Colonic mucosa (tissue), 4 donors: ENCODE measurements around the gene PTGDR. TPM values are rescaled to one million over a fixed set of nuclear protein-coding genes. Genes with fewer than 3 reads are reported as not detected.
A peak's percentile ranks its signal among the peaks of the same experiment; 100 is the strongest.

Experiments
- DNase-seq: peaks from one replicate; pipeline ENCODE4 v3.0.0-alpha.2; 2020
- H3K27ac ChIP-seq: fragments of 200-600 bp; one replicate; pipeline ENCODE4 v1.8.0; 2021
- H3K27me3 ChIP-seq: fragments of 200-600 bp; one replicate; pipeline ENCODE4 v1.8.0; 2021
- H3K36me3 ChIP-seq: fragments of 200-600 bp; one replicate; pipeline ENCODE4 v1.8.0; 2021
- H3K4me1 ChIP-seq: fragments of 200-600 bp; one replicate; pipeline ENCODE4 v1.8.0; 2021; ENCODE audit warnings: mild to moderate bottlenecking
- H3K4me3 ChIP-seq: fragments of 200-600 bp; one replicate; pipeline ENCODE4 v1.8.0; 2021
- H3K9ac ChIP-seq, 2 donors: one replicate each; pipeline ENCODE4 v1.7.0; 2013; ENCODE audit warnings: control low read depth in 2 of 2, low read depth in 2 of 2, low read length in 2 of 2
- H3K9me3 ChIP-seq: fragments of 200-600 bp; one replicate; pipeline ENCODE4 v1.8.0; 2021
- CTCF ChIP-seq: fragments of 200-600 bp; IDR thresholded peaks from one replicate; pipeline ENCODE4 v1.8.0; 2022; ENCODE audit warnings: antibody characterized with exemption, mild to moderate bottlenecking
- intact Hi-C: fragments of 100-400 bp; cut with DNase I; formaldehyde crosslinking; loops from one replicate; pipeline ENCODE4 v1.14.1; 2022
- total RNA-seq, 2 donors: library from RNA; stranded (reverse); fragmentation: NEBNext Ultra II Directional in 1 of 2; extraction: Animal tissue kit (Norgen Biotek cat#: 25700) in 1 of 2; gene quantifications; one replicate each; pipeline ENCODE4 v1.2.1, GENCODE V29; 2021
- donor health status: healthy.
- donor health status: DM: no; HTN: no; CAD: no.
- donor health status: DM: no; HTN: no; CAD: no.

Gene PTGDR
- total RNA-seq, 2 donors from 2014 or later, result 14.4 to 32.3 TPM

DNA sequence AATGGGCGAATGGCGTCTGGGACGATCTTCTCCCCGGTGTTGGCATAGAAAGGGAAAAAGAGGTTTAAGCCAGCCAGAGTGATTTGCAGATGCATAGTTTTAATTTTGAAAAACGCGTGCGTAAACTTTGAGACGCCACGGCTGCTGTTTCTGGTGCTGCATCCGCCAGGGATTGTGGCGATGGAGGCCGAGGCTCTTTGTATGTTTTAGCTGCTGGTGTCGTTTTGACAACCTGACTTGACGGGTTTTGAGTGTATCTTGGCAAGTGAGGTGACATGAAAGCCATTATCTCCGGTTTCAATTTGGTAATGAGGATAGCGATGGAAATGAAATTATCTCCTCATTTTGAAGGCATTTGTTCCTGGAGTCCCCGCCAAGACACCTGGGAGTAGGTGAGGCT, 1.6 kb downstream of the PTGDR start:
- Histone ChIP-seq H3K27ac (peak overlapping the region; percentile 43), H3K4me1 (no peaks in the 10 kb centered on the region)

DNA sequence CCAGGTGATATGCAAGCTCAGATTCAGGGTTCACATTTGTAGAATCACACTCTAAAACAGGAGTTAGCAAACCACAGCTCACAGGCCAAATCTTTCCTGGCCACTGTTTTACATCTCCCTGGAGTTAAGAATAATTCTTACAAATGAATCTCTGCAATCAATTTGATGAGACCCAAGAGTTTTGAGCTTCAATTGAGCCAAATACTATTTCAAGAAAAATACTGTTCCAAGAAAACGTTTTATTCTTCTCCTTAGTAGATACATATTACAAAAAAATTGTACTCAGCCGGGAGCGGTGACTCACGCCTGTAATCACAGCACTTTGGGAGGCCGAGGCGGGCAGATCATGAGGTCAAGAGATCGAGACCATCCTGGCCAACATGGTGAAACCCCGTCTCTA, 2.5 kb downstream of the PTGDR start:
- Histone ChIP-seq H3K9me3 (no peaks in the 10 kb centered on the region), H3K9ac (peak overlapping the region in 1 of 2 donors; percentile 72), H3K27ac (no peak overlapping the region), H3K27me3 (peaks cover 8% of the 10 kb centered on the region), H3K36me3 (no peaks in the 10 kb centered on the region), H3K4me3 (no peak overlapping the region), H3K4me1 (no peaks in the 10 kb centered on the region)
- intact Hi-C loops, result loop anchor here (5.0 to 10.0 kb wide), 2 partner anchors 125 to 273 kb away; no protein-coding TSS in a partner anchor
- DNase-seq, result no peak
- no peak for TF ChIP-seq CTCF

More for the DNA sequence above, 1.6 kb downstream of the PTGDR start:
- peak overlapping the region in 1 of 2 donors; percentile 72 for H3K9ac ChIP-seq
- intact Hi-C loops, result no loop called here
- no peaks in the 10 kb centered on the region for H3K36me3 ChIP-seq
- H3K4me3 ChIP-seq, result peak overlapping the region; percentile 64
- TF ChIP-seq CTCF, result no peak
- DNase-seq, result peak; percentile 38
- no peaks in the 10 kb centered on the region for H3K9me3 ChIP-seq
- peaks cover 8% of the 10 kb centered on the region for H3K27me3 ChIP-seq

GRCh38 chr14:52271538-52271937, 4.0 kb downstream of the PTGDR start:
- Histone ChIP-seq H3K9ac (peak overlapping the region in 1 of 2 donors; percentile 1), H3K27ac (no peak overlapping the region), H3K9me3 (no peaks in the 10 kb centered on the region), H3K36me3 (no peaks in the 10 kb centered on the region), H3K4me3 (no peak overlapping the region), H3K4me1 (no peaks in the 10 kb centered on the region), H3K27me3 (peaks cover 8% of the 10 kb centered on the region)
- DNase-seq, result no peak
- TF ChIP-seq CTCF, result no peak
- intact Hi-C loops, result loop anchor here (5.0 to 10.0 kb wide), 2 partner anchors 127 to 274 kb away; no protein-coding TSS in a partner anchor

- H3K9ac ChIP-seq, result no peak overlapping the region
- no peaks in the 10 kb centered on the region for H3K9me3 ChIP-seq
- no peaks in the 10 kb centered on the region for H3K4me1 ChIP-seq
- H3K27ac ChIP-seq, result no peak overlapping the region
- no peak overlapping the region for H3K4me3 ChIP-seq
- H3K36me3 ChIP-seq, result no peaks in the 10 kb centered on the region
- peak; percentile 66 for DNase-seq
- peaks cover 8% of the 10 kb centered on the region for H3K27me3 ChIP-seq
- intact Hi-C loops, result loop anchor here (5.0 to 10.0 kb wide), 2 partner anchors 128 to 275 kb away; no protein-coding TSS in a partner anchor
- TF ChIP-seq CTCF, result peak; percentile 19
These were observed 4.9 kb downstream of the PTGDR start for GRCh38 chr14:52272375-52272774.

- Histone ChIP-seq H3K9me3 (no peaks in the 10 kb centered on the region), H3K4me1 (no peaks in the 10 kb centered on the region), H3K27me3 (no peaks in the 10 kb centered on the region), H3K36me3 (no peaks in the 10 kb centered on the region), H3K27ac (no peak overlapping the region), H3K4me3 (no peak overlapping the region), H3K9ac (no peak overlapping the region)
- intact Hi-C loops, result loop anchor here (10.0 kb wide), 1 partner anchor 131 kb away; no protein-coding TSS in a partner anchor
- no peak for DNase-seq
- no peak for TF ChIP-seq CTCF
These were observed 7.9 kb downstream of the PTGDR start for GRCh38 chr14:52275372-52275771.
